GM12878 (cell line): ENCODE data around the gene TECPR1.

Experiments used
- CBX5 ChIP-seq: sonication (generic); IDR thresholded peaks from 2 replicates; pipeline ENCODE4 v1.6.1; 2016; ENCODE audit warnings: low read depth, moderate library complexity, mild to moderate bottlenecking, inconsistent platforms
- CHD1 ChIP-seq: IDR thresholded peaks from 2 replicates; pipeline ENCODE4 v1.6.1; 2012; ENCODE audit warnings: low read depth, low read length, improper control_type of control experiment
- CREB1 ChIP-seq: IDR thresholded peaks from 2 replicates; pipeline ENCODE4 v1.6.1; 2012; ENCODE audit warnings: low read depth, mild to moderate bottlenecking, inconsistent platforms
- EED ChIP-seq: sonication (generic); IDR thresholded peaks from 2 replicates; pipeline ENCODE4 v1.6.1; 2016; ENCODE audit warnings: antibody characterized with exemption, low read depth
- EZH2 ChIP-seq: IDR thresholded peaks from 2 replicates; pipeline ENCODE4 v1.6.1; 2012; ENCODE audit warnings: low read depth, mild to moderate bottlenecking, control low read depth, inconsistent platforms, low read length, borderline replicate concordance; ENCODE audit not compliant: control insufficient read depth
- HSF1 ChIP-seq: fragments of 150-350 bp; IDR thresholded peaks from 2 replicates; pipeline ENCODE4 v1.6.1; 2014; ENCODE audit warnings: mild to moderate bottlenecking, low read depth, low read length
- NKRF ChIP-seq: fragments of 450-650 bp; conservative IDR thresholded peaks from 2 replicates; pipeline ENCODE4 v1.6.1; 2017; ENCODE audit warnings: mild to moderate bottlenecking, moderate library complexity
- PKNOX1 ChIP-seq: fragments of 450-650 bp; IDR thresholded peaks from 2 replicates; pipeline ENCODE4 v1.6.1; 2016; ENCODE audit warnings: mild to moderate bottlenecking
- POLR2A ChIP-seq: IDR thresholded peaks from 2 replicates; pipeline ENCODE4 v1.6.1; 2011; ENCODE audit warnings: low read depth, mild to moderate bottlenecking, low read length
- POLR2AphosphoS5 ChIP-seq: IDR thresholded peaks from 2 replicates; pipeline ENCODE4 v1.6.1; 2011; ENCODE audit warnings: mild to moderate bottlenecking, low read length, inconsistent platforms
- SMC3 ChIP-seq: IDR thresholded peaks from 2 replicates; pipeline ENCODE4 v1.6.1; 2011; ENCODE audit warnings: low read length, improper control_type of control experiment, borderline replicate concordance
- ZNF274 ChIP-seq: IDR thresholded peaks from one replicate; pipeline ENCODE4 v1.8.0; 2011; ENCODE audit not compliant: insufficient read length, insufficient read depth
- TF ChIP-seq, protein P1 (sequence below), 3 experiments: IDR thresholded peaks in 2 of 3; conservative IDR thresholded peaks in 1 of 3; 2 replicates each; pipeline ENCODE4 v1.5.1; 2011; ENCODE audit warnings: low read depth in 3 of 3, low read length in 3 of 3, mild to moderate bottlenecking in 3 of 3, control low read depth in 2 of 3, moderate library complexity in 2 of 3, inconsistent platforms in 1 of 3, mixed read lengths in 1 of 3; ENCODE audit not compliant: control insufficient read depth in 2 of 3, insufficient read depth in 1 of 3; ENCODE audit errors: extremely low read depth in 1 of 3
- TF ChIP-seq, protein P2 (sequence below): IDR thresholded peaks from 2 replicates; pipeline ENCODE4 v1.6.1; 2011; ENCODE audit warnings: low read depth, mild to moderate bottlenecking, low read length, moderate library complexity, borderline replicate concordance; ENCODE audit errors: extremely low read depth

GRCh38 chr7:98170966-98171365 is 81.1 kb downstream of the TECPR1 start:
- TF ChIP-seq HSF1 = no peak
- TF ChIP-seq, protein P1, sequence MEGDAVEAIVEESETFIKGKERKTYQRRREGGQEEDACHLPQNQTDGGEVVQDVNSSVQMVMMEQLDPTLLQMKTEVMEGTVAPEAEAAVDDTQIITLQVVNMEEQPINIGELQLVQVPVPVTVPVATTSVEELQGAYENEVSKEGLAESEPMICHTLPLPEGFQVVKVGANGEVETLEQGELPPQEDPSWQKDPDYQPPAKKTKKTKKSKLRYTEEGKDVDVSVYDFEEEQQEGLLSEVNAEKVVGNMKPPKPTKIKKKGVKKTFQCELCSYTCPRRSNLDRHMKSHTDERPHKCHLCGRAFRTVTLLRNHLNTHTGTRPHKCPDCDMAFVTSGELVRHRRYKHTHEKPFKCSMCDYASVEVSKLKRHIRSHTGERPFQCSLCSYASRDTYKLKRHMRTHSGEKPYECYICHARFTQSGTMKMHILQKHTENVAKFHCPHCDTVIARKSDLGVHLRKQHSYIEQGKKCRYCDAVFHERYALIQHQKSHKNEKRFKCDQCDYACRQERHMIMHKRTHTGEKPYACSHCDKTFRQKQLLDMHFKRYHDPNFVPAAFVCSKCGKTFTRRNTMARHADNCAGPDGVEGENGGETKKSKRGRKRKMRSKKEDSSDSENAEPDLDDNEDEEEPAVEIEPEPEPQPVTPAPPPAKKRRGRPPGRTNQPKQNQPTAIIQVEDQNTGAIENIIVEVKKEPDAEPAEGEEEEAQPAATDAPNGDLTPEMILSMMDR (IDR thresholded peaks at IDR 0.05 in 2 of 3, conservative IDR thresholded peaks at IDR 0.05 in 1 of 3; ENCODE audit: control insufficient read depth in 2 of 3, extremely low read depth in 1 of 3, insufficient read depth in 1 of 3, low read depth in 3 of 3, low read length in 3 of 3) = no peak
- no peak for TF ChIP-seq ZNF274
- no peak for TF ChIP-seq CHD1
- TF ChIP-seq POLR2AphosphoS5 = no peak
- TF ChIP-seq CBX5 = no peak
- TF ChIP-seq EZH2 = no peak
- no peak for TF ChIP-seq NKRF
- no peak for TF ChIP-seq POLR2A
- TF ChIP-seq, protein P2, sequence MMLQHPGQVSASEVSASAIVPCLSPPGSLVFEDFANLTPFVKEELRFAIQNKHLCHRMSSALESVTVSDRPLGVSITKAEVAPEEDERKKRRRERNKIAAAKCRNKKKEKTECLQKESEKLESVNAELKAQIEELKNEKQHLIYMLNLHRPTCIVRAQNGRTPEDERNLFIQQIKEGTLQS = no peak
- no peak for TF ChIP-seq CREB1
- TF ChIP-seq EED = no peak
- no peak for TF ChIP-seq PKNOX1
- TF ChIP-seq SMC3 = no peak
